ENCODE measurements around the gene SGTA. TPM values are rescaled to one million over a fixed set of nuclear protein-coding genes. Genes with fewer than 3 reads are reported as not detected.

The SGTA gene
- total RNA-seq, 6 experiments from 2014 or later: 60.7 to 68.1 (median 62.8) TPM

- TF ChIP-seq CTCF (IDR thresholded peaks at IDR 0.05): no peak
- peaks cover 23% of the 10 kb centered on the region for H3K36me3 Mint-ChIP-seq (ENCODE audit: low read depth)
- H3K27me3 Mint-ChIP-seq (ENCODE audit: insufficient read depth): no peaks in the 10 kb centered on the region; the same call in 1 of the 2 replicates
- 0 out of 2 replicates have a peak overlapping the region, but pooled peaks have one; percentile 16 for H3K27ac Mint-ChIP-seq
- no peak overlapping the region for H3K4me3 Mint-ChIP-seq
- DNase-seq: no peak
- H3K4me1 Mint-ChIP-seq (ENCODE audit: low read depth): peaks cover 22% of the 10 kb centered on the region
- H3K9me3 Mint-ChIP-seq: no peaks in the 10 kb centered on the region
Observed at GRCh38 chr19:2774083-2774679, 8.9 kb downstream of the SGTA start.

GRCh38 chr19:2771786-2772674 lies 11.0 kb downstream of the SGTA start:
- Mint-ChIP-seq H3K27me3 (ENCODE audit: insufficient read depth) (no peaks in the 10 kb centered on the region; the same call in 1 of the 2 replicates), H3K4me3 (no peak overlapping the region)
- no peak for DNase-seq

GRCh38 chr19:2770055-2771013 lies 12.7 kb downstream of the SGTA start:
- no peak overlapping the region for H3K27ac Mint-ChIP-seq
- no peak for DNase-seq
- no peaks in the 10 kb centered on the region for H3K9me3 Mint-ChIP-seq
- H3K36me3 Mint-ChIP-seq (ENCODE audit: low read depth): peaks cover 7% of the 10 kb centered on the region
- no peak overlapping the region for H3K4me3 Mint-ChIP-seq
- H3K27me3 Mint-ChIP-seq (ENCODE audit: insufficient read depth): no peaks in the 10 kb centered on the region; the same call in 1 of the 2 replicates
- TF ChIP-seq CTCF (IDR thresholded peaks at IDR 0.05): no peak
- peaks cover 12% of the 10 kb centered on the region for H3K4me1 Mint-ChIP-seq (ENCODE audit: low read depth)

More at GRCh38 chr19:2771786-2772674, 11.0 kb downstream of the SGTA start:
- peaks cover 22% of the 10 kb centered on the region for H3K4me1 Mint-ChIP-seq (ENCODE audit: low read depth)
- H3K36me3 Mint-ChIP-seq (ENCODE audit: low read depth): peaks cover 19% of the 10 kb centered on the region
- peak overlapping the region; percentile 69 for H3K27ac Mint-ChIP-seq
- no peaks in the 10 kb centered on the region for H3K9me3 Mint-ChIP-seq
- TF ChIP-seq CTCF (IDR thresholded peaks at IDR 0.05): no peak

GRCh38 chr19:2769218-2769617 lies 13.9 kb downstream of the SGTA start:
- no peaks in the 10 kb centered on the region; the same call in 1 of the 2 replicates for H3K27me3 Mint-ChIP-seq (ENCODE audit: insufficient read depth)
- no peak overlapping the region for H3K27ac Mint-ChIP-seq
- H3K4me3 Mint-ChIP-seq: no peak overlapping the region
- DNase-seq: no peak
- TF ChIP-seq CTCF (IDR thresholded peaks at IDR 0.05): no peak
- peaks cover 8% of the 10 kb centered on the region; the same call in 1 of the 2 replicates for H3K4me1 Mint-ChIP-seq (ENCODE audit: low read depth)
- H3K9me3 Mint-ChIP-seq: no peaks in the 10 kb centered on the region
- H3K36me3 Mint-ChIP-seq (ENCODE audit: low read depth): peaks cover under 1% of the 10 kb centered on the region; the same call in 1 of the 2 replicates
